ENCODE data around the gene LONRF3.

- no peak for TF ChIP-seq CSRNP3 (CRISPR knock-in tag; IDR thresholded peaks at IDR 0.05)
- TF ChIP-seq, protein P1, sequence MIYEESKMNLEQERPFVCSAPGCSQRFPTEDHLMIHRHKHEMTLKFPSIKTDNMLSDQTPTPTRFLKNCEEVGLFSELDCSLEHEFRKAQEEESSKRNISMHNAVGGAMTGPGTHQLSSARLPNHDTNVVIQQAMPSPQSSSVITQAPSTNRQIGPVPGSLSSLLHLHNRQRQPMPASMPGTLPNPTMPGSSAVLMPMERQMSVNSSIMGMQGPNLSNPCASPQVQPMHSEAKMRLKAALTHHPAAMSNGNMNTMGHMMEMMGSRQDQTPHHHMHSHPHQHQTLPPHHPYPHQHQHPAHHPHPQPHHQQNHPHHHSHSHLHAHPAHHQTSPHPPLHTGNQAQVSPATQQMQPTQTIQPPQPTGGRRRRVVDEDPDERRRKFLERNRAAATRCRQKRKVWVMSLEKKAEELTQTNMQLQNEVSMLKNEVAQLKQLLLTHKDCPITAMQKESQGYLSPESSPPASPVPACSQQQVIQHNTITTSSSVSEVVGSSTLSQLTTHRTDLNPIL (CRISPR knock-in tag; IDR thresholded peaks at IDR 0.05; ENCODE audit: low read depth): no peak
- no peak for TF ChIP-seq ZNF70 (CRISPR knock-in tag; IDR thresholded peaks at IDR 0.05)
- no peak for TF ChIP-seq ZFP30 (CRISPR knock-in tag; IDR thresholded peaks at IDR 0.05)
- TF ChIP-seq, protein P2, sequence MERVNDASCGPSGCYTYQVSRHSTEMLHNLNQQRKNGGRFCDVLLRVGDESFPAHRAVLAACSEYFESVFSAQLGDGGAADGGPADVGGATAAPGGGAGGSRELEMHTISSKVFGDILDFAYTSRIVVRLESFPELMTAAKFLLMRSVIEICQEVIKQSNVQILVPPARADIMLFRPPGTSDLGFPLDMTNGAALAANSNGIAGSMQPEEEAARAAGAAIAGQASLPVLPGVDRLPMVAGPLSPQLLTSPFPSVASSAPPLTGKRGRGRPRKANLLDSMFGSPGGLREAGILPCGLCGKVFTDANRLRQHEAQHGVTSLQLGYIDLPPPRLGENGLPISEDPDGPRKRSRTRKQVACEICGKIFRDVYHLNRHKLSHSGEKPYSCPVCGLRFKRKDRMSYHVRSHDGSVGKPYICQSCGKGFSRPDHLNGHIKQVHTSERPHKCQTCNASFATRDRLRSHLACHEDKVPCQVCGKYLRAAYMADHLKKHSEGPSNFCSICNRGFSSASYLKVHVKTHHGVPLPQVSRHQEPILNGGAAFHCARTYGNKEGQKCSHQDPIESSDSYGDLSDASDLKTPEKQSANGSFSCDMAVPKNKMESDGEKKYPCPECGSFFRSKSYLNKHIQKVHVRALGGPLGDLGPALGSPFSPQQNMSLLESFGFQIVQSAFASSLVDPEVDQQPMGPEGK (CRISPR knock-in tag; IDR thresholded peaks at IDR 0.05; ENCODE audit: borderline replicate concordance): no peak
- TF ChIP-seq ISL1 (CRISPR knock-in tag; IDR thresholded peaks at IDR 0.05): no peak
- no peak for TF ChIP-seq TOX (CRISPR knock-in tag; IDR thresholded peaks at IDR 0.05; ENCODE audit: borderline replicate concordance)
Measured at GRCh38 chrX:119009071-119009470, 34.7 kb downstream of the LONRF3 start.
